Activated CD8-positive, alpha-beta memory T cell treated with anti-CD3 and anti-CD28 coated beads for 4 hours (primary cell): ENCODE data around the gene ANP32B.
A peak's percentile ranks its signal among the peaks of the same experiment; 100 is the strongest.
"Not testable (repeated sequence)": the region's sequence is repeated elsewhere in the genome, so short reads cannot be mapped to it uniquely, and the experiment has no call there.

ENCODE experiments used
- DNase-seq, 2 donors: peaks; one replicate each; pipeline ENCODE4 v3.0.0-alpha.2; 2020; ENCODE audit warnings: low read depth in 2 of 2

ANP32B gene

DNA sequence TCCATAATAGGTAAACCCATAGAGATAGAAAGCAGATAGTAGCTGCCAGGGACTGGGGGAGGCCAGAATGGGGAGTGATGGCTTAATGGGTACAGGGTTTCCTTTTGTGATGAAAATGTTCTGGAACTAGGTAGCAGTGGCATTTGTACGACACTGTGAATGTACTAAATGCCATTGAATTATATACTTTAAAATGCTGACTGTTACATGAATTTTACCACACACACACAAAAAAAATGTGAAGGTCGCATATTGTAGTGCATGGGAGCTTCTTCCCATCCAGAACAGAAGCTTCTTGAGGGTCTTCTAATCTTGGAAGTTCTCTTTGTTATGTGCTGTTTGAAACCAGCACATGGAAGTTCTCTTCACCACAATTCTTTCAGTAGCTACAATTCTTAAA lies 19.9 kb upstream of the ANP32B start:
- DNase-seq, result no peak

DNA sequence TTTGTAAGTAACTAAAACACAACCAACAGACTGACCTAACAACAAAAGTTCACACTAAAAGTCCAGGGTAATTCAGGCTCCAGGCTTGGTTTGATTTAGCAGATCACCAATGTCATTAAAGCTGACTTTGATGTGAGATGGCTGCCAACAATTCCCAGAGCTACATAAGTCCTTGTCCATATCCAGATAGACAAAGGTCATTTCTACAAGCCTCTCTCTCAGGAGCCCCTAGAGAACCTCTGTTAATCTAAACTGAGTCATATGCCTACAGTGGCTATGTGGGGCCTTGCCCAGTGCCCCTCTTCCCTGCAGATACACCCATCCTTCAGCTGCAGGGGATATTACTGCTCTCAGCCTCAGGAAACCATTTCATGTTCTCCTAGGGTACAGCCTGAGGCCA lies 18.2 kb upstream of the ANP32B start:
- DNase-seq, result no peak

DNA sequence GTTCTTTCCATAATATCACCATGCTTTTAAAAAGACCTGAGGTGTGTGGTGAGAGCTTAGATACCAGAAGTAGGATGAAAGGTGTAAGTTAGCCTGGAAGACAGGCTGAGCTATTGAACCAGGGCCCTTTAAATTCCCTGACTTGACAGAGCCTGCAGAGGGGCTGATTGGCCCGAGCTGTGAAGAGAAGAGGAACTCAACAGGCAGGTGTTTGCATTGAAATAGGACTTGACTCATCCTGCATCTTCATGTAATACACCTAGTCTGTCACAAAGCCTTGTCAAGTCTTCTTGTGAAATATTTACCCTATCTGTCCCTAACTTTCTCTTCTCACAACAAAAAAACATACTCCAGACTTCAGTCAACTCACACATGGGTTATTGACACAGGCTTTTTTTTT lies 16.6 kb upstream of the ANP32B start:
- no peak for DNase-seq

DNA sequence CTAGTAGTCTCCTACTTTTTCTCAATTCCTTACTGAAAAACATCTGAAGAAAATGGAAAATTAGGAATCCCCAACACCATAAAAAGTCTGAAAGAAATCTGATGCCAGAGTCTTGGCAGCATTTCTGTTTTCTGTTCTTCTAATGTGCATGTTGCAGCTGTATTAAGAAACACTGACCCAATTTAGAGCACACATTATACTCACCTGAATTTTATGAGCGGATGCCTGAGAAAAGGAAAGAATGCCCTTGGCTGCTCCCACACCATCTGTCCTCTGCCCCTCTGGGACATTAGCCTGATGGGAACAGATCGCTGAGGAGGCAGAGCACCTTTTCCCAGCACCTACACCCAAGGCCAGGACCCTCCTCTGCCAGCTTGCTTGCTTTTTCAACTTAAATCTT lies 14.1 kb upstream of the ANP32B start:
- DNase-seq, result no peak

DNA sequence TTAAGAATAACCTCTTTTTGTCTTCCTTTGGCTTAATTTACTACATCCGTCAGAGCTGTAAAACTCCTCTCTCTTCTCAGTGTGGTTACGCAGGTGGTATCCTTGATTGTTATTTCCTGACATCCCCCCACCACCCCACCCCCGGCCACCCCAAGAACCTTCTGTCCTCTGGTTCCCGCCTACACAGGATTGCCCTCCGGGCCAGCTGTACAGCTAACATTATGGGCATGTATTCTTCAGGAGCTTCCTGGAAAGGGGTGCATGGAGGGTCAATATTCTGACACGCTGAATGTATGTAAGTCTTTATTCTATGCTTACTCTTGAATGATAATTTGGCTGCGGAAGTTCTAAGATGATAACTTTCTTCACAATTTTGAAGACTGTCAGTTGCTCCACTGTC lies 13.0 kb upstream of the ANP32B start:
- DNase-seq, result no peak

DNA sequence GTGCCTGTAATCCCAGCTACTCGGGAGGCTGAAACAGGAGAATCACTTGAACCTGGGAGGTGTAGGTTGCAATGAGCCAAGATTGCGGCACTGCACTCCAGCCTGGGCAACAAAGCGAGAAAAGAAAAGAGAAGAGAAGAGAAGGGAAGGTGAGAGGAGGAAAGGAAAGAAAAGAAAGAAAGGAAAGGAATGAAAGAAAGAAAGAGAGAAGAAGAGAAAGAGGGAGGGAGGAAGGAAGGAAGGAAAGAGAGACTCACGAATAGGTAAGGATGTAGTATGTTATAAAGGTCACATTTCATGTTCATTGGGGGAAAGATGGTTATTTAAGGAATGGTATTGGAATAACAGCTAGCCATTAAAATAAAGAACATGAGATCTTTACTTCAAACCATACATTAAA lies 10.4 kb upstream of the ANP32B start:
- no peak for DNase-seq

DNA sequence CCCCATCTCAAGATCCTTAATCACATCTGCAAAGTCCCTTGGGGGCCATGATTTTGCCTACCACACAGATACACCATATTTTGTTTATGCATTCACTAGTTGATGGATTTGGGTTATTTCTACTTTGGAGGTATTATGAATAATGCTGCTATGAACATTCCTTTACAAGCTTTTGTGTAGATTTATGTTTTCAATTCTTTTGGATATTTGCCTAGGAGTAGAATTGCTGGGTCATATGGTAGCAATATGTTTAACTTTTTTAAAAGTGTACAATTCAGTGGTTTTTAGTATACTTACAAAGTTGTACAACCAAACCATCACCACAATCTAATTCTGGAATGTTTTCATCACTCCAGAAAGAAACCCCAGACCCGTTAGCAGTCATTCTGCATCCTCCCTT lies 7.8 kb upstream of the ANP32B start:
- DNase-seq, result no peak

DNA sequence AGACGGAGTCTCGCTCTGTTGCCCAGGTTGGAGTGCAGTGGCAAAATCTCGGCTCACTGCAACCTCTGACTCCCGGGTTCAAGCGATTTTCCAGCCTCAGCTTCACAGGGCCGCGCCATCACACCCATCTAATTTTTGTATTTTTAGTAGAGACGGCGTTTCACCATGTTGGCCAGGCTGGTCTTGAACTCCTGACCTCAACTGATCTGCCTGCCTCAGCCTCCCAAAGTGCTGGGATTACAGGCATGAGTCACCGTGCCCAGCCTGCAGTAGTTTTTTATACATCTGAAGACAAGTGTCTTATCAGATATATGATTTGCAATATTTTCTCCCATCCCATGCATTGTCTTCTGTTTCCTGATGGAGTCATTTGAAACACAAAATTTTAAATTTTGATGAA lies 6.5 kb upstream of the ANP32B start:
- DNase-seq, result not testable (repeated sequence)

DNA sequence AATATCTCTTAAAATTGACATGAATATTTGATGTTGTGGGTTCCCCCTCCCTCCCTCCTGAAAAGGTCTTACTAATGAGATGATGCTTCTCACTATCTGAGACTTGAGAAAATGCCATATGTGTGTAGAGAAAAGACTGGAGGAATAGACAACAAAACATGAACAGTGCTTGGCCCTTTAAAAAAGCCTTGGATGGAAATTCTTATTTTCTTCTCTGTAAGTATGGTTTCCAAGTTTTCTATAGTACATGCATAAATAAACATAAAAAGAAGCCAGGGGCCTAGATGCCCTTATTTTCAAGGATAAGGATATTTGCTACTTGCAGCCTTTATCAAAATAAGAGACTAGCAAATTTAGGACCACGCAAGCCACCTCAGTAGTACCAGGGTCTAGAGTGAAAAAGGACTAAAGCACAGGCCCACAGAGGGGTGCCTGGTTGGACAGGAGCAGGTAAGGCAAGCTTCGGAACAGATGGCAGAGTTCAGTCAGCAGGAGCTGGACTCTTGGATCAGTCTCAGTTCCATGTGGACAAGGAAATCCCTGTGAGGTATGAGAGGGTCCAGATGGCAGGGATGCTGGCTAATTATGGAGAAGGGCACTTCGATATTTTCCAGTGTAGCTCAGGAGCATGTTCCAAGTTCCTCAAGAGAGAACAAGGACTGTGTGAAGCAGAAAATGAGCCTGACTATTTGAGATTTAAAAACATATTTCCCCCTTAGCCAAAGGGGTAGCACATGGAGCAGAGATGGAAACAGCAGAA lies 4.6 kb upstream of the ANP32B start:
- DNase-seq, result no peak

DNA sequence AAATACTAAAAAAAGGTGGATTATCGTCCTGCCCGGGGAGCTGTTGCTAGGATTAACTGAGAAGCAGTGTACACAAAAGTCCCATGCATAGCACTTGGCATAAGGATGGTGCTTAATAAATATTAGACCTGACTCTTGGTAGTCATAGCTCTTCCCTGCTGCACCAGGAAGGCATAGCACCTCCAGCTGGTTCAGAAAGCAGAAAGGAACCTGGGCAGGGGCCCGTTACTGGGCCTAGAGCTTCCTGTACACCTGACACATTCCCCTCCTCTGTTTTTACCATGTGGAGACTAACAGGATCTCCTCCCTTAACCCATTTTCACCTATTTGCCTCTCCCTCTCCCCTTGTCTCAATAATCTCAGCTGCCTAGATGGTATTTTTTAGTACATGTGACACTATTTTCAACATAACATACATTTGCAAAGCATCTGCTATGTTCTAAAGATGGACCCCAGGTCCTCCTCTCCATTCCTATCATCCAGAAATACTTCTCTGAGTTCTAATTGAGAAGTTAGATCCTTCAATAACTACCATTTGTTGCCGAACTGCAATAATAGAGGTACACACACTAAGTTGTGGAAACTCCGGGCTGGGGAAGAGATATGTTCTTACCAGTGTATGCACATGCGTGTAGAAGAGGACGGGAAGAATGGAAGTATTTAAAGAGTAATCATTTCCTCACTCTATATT lies 3.2 kb upstream of the ANP32B start:
- no peak for DNase-seq

DNA sequence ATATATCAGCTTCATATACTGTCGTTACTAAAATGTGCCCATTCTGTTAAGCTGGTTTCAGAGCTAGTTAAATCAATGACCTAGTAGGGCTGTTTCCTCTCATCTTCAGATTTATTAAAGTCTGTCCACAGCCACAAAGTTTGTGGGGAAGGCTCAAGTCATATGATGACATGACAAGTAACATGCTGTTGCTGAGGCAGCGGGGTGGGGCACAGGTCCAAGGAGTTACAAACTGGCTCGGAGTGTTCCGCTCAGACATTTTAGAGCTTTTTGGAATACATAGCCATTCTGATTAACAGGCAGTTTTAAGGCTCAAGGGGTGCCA lies 2.7 kb upstream of the ANP32B start:
- DNase-seq, result no peak

DNA sequence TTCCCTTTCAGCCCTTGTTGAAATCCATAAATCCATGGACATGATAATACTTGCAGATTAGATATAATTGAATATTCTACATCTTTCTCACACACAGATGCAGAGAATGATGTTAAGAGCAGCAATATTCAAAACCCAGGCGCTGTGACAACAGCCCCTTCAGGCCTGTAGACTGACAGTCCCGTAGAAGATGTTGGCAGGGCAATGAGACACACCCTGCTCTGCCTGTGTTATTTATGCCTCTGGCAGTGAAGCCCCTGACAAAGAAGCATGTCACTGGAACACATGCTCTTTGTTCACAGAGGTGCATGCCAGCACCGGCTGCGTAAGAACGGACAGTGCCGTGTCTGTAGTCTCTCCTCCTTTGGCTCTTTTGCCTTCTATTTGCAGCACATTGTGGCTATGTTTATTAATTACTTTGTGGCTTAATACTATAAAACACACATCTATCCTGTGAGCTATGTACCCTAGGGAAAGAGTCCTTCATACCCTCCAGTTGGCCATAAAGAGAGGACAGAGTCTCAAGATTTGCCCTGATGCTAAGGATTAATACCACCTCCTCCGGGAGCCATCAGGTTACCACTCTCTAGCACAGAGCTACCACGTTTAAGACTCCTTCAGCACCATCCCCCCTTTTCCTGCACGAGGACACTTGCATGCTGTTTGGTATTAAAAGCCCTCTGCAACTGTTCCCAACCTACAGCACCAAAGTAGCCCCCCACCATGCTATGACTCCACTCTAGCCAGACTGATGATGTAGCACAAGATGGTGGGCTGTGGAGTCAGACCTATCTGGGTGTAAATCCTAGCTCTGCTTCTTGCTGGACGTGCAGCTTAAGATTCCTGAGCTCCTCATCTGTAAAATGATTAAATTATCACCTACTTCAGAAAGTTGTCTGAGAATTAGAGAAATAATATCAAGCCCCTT lies 2.0 kb upstream of the ANP32B start:
- DNase-seq, result no peak

DNA sequence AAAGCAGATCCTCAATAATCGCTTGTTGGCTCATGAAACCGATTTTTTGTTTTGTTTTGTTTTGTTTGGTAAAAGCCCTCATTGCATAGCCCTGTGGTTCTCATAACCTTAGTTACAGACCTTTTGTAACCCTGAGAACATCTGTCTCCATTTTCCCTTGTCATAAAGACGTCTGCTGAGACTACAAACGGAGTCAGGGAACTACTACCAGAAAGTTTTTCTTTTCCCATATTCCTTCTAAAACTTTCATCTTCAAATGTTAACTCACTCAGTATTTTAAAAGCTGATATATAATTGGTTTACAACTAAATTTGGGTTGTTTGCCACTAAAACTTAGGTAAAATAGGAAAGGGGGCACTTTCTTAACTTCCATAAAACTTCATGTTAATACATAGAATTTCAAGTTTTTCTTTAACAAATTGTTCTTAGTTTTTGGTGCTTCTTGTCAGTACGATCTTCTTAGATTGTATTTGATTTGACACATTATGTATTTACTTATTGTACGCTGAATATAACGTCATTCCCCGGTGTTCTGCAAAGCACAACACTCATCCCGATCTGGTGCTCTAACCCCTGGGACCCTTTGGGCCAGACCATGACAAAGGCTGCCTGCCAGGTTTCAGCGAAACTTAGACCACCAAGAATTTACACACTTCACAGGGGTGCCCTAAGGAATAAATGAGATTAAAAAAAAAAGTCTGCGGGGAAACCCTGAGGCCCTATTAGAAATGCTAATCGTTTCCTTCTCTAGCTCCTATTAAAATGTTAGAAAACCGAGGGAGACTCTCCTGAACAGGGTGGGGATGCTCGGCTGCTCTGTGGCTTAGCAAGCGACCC lies 1.1 kb upstream of the ANP32B start:
- DNase-seq, result no peak

DNA sequence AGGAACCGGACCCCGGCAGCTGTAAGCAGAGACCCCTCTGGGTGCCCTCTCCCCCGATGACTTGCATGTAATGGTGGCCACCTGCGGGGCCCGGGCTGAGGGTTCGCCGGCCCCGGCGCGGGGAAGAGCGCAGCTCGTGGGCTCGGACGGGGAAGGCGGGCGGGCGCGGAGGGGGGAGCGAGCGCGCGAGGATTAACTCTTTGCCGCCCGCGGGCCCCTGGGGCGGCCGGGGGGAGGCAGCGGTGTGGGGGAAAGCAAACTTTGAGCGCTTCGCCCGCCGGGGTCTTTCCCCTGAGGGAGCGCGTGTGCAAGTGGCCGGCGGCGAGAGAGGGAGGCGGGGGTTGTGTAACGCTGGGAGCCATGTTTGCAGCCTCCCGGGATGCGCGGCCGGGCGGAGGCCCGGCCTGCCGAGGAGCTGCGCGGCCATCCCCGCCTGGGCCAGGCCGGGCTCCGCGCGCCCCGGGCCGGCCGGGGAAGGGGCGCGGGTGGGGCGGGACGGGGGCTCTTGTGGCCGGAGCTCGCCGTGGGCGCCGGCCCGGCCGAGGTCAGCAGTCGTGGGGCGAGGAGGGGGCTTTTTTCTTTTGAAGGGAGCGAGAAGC lies 547 bp downstream of the ANP32B start:
- DNase-seq, result peak; percentile 27 to 29

DNA sequence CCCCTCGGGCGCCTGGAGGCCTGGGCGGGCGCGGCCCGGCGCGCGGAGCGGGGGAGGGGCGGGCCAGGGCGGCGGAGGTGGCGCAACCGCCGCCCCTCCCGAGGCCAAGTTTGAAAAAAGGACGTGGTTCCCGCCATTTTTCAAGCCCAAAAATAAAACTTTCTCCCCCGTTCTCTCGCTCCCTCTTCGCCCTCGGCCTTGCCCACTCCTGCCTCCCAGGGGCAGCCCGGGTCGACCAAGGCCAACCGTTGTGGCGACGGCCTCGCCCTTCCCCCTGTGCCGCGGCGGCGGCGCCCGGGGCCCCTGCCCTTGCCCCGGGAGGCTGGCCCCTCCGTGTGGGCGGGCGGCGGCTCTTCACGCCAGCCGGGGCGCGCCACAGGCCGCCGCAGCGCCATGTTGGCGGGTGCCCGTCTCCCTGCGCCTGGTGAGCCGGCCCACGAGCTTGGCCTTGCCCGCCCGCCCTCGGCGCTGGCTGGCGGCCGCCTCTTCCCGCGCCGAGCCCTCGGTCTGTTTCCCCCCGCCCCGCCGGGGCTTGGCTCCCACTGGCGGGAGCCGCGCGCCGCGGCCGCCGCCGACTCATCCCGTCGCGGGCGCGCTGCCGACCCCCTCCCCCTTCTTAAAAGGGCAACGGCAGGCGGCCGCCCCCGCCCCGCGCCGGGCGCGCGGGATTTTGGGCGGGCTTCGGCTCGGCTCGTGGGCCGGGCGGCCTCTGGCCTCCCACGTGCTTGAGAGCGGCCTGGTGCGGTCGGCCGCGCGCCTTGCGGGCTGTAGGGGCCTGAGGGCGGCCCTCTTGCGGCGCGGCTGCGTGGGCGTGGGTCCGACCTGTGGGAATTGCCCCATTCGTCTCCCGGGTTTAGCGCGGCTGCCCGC lies 1.3 kb downstream of the ANP32B start:
- peak; percentile 67 to 70 for DNase-seq

DNA sequence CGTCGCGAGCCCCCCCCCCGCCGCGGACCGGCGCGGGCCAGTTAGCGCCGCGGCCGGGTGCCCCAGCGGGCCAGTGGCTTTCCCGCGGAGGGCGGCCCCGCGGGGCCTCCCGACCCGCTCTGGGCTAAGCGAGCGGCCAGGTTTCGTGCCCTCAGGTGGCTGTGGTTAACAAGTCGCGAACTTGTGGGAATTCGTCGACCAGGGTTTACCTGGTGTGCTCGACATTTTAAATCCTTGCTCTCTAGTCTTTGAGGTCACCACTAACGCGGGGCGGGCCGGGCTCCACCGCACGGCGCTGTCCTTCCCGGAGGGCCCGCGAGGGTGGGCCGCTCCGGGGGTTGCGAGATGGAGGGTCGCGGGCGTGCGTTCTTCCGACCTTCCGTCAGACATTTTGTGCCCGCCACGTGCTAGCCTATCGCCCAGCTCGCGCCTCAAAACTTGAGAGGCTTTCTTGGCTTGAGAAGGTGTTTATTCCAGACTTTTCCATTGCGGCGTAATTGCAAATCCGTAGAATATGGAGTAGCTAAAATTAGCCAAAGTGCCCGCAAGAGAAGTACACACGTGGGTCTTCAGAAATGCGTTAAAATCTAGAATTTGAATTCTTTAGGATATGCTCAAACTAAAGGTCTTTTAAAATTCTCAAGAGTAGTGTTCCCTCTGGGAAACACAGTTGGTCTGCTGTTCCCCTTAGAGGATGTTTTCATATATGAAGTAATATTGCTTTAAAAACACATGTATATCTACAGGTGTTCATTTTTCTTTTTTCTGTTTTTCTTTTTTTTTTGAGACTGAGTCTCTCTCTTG lies 2.1 kb downstream of the ANP32B start:
- no peak for DNase-seq

DNA sequence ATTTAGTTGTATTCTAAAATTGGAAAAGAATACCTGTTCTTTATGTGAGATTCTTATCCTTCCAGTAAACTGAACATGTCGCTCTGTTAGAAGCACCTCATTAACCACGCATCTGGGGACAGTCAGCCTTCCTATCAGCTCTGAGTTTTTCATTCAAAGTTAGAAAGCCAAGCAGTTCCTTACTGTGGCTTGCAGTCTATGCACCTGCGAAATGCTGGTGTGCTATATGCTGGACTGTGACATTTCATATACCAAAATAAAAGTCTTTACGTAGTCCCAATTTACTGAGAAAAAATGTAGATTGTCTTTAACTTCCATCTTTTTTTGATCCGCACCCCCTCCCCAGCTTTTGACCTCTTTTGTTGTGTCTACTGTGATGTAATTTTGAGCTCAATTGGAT lies 4.3 kb downstream of the ANP32B start:
- no peak for DNase-seq

DNA sequence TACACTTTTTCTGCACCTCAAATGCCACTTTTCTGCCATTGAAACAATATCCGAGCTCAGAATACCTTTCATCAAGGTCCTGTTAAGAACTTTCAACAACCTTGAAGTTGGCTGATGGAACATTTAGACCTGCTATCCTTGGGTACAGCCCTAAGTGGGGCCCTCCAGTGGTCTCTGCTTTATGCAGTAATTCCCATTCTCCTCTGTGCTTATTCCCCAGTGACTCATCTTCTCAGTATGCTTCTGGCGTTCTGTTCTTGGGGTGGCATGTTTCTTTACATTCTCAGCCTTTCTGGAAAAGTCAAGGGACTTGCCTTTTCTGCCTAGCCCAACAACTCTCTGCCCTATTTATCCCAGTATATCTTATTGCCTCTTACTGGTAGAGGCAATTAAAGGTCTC lies 7.1 kb downstream of the ANP32B start:
- DNase-seq, result no peak

DNA sequence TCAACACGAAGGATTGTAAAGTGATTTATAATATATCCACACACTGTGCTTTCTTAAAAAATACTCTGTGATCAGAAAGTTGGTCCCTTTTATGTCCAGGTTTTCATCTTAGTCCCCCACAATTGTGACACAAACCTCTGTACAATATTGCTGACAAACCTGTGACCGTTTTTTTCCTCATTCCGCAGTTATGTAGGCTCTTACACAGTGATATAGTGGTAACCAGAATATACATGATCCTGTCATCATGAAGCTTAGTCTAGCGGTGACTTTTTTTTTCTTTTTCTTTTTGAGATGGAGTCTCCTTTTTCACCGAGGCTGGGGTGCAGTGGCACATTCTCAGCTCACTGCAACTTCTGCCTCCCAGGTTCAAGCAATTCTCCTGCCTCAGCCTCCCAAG lies 8.7 kb downstream of the ANP32B start:
- no peak for DNase-seq

DNA sequence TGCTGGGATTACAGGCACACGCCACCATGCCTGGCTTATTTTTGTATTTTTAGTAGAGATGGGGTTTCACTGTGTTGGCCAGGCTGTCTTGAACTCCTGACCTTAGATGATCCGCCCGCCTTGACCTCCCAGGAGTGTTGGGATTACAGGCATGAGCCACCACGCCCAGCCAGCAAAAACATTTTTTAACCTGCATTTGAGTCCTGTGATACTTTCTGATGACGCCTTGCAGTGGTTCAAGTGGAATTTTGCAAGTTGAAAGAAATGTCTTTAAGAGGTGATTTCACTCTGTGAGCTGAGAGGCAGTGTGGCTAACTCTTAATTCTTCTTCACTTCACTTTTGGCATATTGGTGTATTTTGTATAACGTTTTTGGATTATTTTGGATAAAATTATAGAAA lies 9.1 kb downstream of the ANP32B start:
- DNase-seq, result no peak
